ENCODE measurements around the gene TRABD2A. TPM values are rescaled to one million over a fixed set of nuclear protein-coding genes. Genes with fewer than 3 reads are reported as not detected.

Gene TRABD2A
- total RNA-seq, 1 experiment from 2014 or later: 14.8 TPM

DNA sequence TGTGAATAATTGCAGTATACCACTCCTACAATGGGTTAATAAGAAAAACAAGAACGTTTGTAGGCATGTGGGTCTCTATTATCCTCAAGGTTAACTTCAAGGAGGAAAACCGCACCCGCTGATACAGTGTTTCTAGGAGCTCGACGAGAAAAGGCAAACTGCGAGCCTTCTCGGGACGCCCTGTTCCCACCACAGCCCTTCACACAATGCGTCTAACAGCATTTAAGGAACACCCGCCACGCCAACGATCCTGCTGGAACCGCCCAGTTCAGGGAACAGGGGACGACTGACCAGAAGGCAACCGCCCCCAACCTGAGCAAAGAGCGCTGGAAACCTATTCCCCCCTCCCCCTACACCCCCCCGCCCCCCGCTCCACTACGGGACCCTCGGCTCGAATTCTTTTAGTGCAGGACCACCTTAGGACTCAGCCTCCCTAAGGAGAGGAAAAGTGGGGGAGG, 23.9 kb upstream of the TRABD2A start:
- DNase-seq (ENCODE audit: low read depth): peak; percentile 83

DNA sequence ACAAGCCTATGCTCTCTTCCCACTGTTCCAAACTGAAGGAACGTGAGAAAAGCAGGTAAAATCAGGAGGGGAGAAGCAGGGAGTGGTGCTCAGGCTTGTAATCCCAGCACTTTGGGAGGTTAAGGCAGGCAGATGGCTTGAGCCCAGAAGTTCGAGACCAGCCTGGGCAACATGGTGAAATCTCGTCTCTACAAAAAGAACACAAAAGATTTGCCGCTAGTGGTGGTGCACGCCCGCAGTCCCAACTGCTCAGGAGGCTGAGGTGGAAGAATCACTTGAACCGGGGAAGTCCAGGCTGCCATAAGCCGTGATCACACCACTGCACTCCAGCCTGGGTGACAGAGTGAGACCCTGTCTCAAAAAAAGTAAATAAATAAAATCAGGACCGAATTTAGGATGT, 23.3 kb upstream of the TRABD2A start:
- DNase-seq (ENCODE audit: low read depth): no peak

DNA sequence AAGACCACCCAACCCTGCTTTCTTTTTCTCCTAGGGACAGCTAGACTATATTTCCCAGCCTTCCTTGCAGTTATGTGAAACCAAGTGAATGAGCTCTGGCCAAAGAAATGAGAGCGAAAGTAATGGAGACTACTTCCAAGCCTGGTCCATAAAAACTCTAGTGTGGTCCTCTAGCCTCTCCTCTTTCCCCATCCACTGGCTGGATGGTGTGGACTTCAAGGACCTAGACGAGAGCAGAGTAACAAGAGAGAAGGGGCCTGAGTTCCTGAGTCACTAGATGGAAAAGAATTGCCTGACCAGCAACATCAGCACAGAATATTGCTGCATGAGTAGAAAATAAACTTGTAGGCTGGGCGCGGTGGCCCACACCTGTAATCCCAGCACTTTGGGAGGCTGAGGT, 21.6 kb upstream of the TRABD2A start:
- no peak for DNase-seq (ENCODE audit: low read depth)

DNA sequence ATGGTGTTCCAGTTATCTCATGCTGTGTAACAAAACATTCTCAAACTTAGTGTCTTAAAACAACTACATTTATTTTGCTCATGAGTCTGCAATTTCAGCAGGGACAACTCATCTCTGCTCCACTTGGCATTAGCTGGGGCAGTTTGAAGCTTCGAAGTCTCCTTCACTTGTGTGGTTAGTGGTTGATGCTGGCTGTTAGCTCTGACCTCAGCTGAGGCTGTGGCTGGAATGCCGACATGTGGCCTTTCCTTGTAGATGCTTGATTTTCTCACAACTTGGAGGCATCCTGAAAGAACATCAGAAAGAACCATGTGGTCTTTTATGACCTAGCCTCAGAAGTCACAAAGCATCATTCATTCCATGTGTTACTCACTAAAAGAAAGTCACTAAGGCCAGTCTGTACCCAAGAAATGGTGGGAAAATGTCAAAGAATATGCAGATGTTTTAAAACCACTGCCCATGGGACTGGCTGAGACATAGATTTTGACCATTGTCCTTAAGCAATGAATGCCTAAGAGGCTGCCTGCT, 20.8 kb upstream of the TRABD2A start:
- peak; percentile 93 for DNase-seq (ENCODE audit: low read depth)

DNA sequence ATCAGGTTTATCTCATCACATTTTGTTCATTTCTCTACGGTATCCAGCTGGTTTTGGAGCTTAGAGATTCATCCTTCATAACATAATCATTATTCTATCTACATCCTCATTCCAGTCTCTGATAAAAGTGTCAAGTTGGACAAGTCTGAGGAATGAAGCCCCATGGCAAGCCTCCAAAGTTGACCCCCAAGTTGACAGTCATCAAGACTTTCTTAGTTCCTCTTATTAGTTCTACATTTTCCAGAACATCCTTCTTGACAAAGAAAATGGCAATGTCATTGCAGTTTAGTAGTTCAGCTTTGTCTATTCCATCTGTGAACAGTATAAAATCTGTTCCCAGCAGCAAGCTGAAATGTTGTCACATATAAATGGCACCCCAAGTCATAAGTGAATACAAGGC, 20.1 kb upstream of the TRABD2A start:
- DNase-seq (ENCODE audit: low read depth): no peak

DNA sequence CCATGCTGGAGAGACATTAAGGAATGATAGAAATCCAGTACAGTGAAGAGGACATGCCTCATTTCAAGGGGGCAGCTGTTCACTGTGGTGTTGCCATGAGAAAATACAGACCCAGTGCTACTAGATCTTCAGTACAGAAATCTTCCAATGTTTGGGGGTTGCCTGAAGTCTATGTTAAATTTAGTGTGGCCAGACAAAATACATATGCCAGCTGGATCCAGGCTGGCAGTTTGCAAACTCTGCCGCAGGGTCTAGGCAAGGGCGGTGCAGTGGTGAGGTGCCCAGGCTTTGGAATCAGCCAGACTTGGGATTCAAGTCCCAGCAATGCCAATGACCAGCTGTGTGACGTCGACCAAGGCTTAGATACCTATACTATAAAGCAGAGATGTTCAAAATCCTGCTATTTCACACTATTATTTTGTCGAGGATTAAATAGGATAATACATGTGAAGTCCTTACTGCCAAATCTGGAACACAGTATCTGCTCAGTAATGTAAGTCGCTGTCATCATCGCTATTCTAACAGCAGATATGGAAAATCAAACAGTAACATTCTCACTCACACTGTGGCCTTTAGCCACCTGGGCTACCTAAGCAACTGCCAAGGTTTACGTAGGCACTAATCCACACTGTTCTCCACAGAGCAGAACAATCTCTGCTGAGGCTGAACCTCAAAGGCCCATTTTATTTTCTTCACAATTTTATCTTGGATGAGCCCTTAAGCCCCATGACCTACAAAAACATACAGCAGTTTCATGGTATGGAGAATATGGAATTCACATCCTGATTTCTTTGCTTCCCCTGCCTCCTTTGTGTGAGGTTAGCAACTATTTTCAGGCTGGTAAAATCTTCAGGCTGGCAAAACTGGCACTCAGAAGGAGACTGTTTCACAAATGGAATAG, 18.7 kb upstream of the TRABD2A start:
- no peak for DNase-seq (ENCODE audit: low read depth)

DNA sequence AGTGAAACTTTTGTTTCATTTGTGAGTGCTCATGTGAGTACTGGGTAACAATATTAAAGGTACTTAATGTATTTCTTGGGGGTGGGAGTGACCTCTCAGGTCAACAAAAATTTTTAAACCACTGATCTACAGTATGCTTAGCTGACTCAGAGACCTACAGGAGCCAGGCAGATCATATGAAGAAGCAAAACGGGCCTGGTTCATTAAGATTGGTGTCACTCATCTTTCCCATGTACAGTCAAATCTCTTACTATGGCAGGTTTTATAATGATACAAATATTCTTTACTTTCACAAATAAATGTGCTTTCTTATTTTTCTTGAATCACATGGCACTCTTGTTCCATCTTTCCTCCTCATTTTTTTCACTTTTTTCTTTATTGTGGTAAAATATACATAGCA, 16.9 kb upstream of the TRABD2A start:
- peak; percentile 65 for DNase-seq (ENCODE audit: low read depth)

DNA sequence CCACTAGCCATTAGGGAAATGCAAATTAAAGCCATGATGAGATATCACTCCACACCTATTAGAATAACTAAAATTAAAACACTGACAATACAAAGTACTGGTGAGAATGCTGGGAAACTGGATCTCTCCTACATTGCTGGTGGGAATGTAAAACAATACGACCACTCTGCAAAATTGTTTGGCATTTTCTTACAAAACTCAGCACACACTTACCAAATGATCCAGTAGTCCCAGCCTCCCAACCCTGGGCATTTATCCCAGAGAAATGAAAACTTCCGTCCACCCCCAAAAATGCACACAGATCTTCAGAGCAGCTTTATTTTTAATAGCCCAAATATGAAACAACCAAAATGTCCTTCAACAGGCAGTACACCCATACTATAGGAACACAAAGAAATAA, 15.7 kb upstream of the TRABD2A start:
- no peak for DNase-seq (ENCODE audit: low read depth)

DNA sequence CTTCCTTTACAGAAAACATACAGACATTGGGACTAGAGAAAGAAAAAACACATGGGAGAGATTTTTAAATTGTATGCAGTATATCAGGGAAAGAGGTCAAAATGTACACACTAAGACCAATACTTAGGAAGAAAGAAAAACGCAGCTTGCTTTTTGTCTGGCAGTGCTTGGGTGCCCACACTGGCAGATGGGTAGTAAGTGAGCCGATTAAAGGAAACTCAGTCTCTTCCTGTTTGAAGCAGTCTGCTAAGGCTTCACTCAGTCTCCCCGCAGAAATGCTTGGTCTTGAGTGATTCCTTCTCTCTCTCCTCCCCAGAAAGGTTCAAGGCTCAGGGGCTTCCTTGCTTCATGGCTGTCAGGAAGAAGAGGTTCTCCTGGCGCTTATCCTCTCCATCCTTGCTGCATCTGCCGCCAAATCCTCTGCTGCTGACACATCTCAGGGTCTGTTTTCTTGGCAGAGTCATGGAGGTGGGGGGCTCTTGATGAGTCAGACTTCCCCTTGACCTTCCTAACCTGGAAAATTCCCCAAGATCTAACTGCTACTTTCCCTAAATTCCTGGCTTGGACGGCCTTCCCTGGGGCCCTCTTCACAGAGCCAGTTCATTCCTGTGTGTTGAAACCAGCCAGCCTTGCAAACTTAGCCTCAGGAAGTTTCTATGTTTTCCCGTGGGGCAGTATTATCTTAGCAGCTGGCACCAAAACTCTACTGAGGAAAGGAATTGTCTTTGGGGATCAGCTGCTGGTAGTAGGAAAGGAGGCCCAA, 14.1 kb upstream of the TRABD2A start:
- DNase-seq (ENCODE audit: low read depth): peak; percentile 87

DNA sequence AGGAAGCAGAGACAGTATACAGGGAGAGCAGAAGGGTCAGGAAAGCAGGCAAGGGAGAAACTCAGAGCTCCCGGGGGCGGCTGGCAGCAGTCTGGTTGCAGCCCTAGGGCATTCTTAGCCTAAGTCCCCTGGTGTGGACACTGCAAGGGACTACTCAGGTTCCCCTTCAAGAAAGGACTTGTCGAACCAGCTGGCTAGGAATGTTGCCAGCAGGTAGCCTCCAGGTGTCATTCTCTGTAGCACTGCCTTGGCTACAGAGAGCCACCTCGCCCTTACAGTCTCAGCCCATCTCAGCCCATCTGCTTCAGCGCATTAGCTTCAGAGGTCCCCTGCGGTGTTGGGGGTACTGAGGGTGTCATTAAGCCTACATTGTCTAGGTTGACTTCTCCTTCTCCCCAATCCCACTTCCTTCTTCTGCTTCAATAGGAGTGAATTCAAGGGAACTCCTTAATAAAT, 13.3 kb upstream of the TRABD2A start:
- no peak for DNase-seq (ENCODE audit: low read depth)

DNA sequence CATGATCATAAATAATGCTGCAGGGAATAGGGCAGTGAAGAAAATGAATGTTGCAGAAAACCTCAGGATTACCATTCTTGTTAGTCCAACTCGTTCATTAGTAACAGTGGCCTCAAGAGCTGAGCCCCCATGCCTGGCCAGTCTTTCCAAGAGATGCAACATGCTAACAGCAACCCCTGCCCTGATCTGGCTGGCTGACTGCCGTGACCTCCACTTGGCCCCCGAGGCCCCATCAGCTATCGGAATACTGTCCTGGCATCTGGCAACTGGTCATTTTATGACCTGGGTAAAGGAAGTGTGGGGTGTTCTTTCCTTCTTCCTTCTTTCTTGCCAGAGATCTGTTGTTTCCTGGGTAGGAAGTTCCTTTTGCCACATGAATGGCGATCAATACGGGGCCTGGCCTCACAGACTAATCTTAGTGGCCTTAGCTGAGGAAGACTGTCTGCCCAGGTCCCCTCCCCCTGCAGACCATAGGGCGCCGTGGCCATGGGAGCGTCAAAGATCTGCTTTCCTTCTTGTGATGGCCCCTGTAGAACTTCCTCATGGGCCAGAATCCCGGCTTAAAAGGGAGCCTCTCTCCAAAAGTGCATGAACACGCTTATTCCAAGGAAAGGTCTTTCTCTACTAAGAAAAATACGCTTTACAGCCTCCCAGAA, 10.6 kb upstream of the TRABD2A start:
- DNase-seq (ENCODE audit: low read depth): no peak

DNA sequence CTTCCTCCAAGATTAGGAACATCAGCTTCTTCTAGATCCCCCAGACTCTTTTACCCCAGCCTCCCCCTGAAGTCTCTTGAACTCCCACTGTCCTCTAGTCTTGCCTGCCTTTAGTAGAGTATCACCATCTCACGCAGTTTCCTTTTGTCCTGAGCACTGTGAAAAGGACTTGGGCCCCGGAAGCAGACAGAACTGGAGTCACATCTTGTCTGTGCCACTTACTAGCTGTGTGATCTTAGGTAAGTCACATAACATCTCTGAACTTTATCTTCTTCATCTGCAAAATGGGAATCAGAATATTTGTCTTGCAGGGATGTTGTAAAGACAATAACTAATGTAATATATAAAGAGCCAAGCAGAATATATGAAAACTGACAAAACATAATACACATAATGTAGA, 8.4 kb upstream of the TRABD2A start:
- DNase-seq (ENCODE audit: low read depth): no peak

DNA sequence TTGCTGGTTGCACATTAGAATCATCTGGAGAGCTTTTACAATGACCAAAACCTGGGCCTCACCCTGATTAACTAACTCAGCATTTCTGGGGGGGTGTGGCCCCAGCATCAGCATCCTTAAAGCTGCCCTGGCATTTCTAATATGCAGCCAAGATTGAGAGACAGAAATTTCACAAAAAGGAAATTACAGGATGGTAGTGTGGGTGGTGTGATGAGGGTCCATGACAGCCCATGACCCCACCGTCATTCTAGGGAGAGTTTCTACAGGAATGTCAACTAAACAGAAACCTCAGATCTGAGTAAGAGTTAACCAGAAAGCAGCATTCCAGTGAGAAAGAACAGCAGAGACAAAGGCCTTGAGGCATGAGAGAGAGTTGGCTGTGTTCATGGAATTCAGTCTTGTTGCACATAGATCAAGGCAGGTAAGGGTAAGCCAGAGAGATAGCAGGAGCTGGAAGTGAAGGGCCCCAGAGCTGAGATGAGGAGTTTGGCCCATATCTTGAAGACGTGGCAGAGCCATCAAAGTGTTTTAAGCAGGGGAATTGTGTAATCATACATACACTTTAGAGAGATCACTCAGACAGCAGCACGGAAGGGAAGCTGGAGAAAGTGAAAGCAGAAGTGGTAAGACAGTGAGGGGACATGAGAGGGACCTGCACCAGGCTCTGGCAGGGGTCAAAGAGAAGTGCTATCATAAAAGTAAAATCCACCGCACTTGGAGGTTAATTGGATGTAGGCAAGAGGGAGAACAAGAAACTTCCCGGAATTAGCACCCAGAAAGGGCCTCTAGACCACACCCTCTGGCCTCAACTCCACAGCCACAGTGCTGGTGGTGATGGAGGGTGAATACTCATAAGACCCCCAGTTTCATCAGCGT, 7.8 kb upstream of the TRABD2A start:
- DNase-seq (ENCODE audit: low read depth): peak; percentile 55

DNA sequence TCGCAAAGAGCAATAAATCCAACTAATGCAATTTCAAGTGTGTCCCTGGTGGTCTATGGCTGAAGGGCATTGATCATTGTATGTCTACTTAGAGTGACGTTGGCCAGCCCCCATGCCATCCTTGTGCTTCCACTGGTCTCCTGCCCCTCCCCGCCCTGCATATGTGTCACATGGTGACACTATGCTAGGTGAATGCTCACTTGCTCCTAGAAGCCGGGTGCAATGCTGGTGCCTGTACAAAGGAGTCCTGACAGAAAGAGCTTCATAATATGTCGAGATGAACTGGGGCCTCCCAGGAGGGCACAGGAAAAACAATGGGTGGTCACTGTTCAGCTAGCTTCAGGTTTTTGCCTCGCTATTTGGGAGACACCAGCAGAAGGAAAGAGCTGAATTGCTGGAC, 5.9 kb upstream of the TRABD2A start:
- no peak for DNase-seq (ENCODE audit: low read depth)

DNA sequence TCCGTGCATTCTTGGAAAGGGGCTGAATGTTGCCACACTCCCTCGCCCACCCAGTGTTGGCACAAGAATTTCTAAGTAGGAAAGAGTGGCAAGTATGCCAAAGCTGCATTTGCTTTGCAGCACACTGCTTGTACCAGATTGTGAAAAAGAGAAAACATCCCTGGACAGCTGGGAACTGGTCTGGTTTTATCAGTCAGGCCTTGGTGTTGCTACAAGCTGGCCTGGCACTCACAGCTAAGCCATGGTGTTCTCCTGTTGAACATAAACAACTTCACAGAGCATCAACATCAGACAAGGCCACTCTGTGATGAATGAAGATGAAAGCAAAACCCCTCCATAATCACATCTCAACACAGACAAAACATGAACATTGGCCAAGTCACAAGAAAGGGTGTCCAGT, 4.2 kb upstream of the TRABD2A start:
- no peak for DNase-seq (ENCODE audit: low read depth)

DNA sequence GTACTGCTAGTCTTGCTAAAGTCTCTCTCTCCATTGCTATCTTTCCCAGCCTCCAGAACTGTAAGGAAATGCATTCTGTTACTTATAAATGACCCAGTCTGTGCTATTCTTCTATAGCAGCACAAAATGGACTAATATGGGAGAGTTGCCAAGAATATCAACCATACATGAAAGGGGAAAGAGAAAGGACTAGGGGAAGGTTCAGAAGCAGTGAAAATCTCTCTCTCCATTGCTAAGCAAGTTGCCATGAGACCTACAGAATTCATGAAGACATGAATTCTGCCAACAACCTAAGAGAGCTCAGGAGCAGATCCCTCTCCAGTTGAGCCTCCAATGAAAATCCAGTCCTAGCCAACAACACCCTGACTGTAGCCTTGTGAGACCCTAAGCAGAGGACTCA, 3.6 kb upstream of the TRABD2A start:
- no peak for DNase-seq (ENCODE audit: low read depth)

DNA sequence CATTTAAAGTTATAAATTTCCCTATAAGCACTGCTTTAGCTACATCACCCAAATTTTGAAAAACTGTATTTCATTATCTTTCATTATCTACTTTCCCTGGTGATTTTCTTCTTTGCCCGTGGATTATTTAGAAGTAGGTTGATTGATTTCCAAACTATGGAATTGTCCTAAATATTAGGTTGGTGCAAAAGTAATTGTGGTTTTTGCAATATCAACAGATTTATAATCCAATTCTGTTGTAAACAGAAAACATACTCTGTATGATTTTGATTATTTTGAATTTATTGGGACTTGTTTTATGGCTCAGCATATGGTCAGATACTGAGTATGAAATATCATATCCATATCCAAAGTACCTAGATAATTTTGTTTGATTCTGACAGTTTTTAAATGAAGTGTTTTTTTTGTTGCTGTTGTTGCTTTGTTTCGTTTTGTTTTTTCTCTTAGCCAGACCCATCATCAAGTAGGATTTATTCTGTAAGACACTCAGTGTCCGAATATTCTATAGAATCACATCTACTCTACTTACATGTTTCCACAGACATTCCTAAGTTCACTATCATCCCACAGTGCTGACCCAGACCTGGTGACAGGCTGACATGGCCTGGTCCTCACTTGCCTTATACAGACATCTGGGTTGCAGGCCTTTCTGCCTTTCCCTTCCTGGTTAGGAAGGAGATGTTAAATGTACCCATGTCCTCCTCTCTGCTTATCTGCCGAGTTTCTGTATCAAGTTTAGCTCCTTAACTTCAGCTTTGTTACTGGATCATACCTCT, 2.1 kb upstream of the TRABD2A start:
- DNase-seq (ENCODE audit: low read depth): no peak

DNA sequence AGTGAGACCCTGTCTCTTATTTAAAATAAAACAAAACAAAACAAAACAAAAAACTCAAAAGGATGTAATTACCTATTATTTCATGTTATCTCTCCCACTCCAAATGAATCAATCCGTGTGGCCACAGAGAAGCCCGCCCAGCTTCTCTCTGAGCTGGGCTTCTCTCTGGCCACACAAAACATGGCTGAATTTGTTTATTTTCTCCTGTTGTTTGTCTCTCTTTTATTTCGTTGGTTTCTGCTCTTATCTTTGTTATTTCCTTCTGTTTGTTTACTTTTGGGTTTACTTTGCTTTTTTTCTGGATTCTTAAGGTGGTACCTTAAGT, 1.5 kb upstream of the TRABD2A start:
- DNase-seq (ENCODE audit: low read depth): no peak

DNA sequence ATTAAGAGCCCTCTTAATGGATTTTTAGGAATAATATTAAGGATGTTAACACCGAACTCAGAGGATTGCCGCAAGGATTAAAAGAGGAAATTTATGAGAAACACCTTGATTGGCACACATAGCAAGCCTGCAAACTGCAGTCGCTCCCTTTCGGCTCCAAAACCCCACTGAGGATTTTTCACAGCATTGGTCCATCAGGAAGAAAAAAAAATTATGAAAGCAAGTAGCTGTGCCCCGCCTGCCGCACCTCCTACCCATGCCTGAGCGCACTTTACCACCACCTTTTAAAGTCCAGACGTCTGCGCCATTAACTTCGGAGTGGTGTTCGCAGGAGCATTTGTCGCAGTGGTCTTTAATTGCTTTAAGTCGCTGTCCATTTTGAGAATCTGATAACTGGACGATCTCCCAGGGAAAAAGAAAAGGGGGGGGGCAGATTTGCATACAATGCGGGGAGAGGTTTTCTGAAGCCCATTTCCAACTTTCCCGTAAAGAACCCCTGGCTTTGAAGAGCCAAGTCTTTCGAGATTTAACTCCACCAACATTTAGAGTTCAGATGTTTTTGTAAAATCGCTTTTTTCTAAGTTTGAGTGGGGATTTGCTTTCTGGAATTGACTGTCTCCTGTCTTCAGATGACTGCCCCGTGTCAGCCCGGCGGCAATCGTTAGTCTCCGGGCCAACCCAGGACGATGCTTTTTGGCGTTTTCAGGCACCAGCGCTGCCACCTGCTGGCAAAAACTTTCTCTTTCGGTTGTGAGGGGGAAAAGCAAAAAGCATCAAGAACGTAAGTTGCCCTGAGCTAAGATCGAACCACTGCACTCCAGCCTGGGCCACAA, 913 bp upstream of the TRABD2A start:
- DNase-seq (ENCODE audit: low read depth): peak; percentile 84

DNA sequence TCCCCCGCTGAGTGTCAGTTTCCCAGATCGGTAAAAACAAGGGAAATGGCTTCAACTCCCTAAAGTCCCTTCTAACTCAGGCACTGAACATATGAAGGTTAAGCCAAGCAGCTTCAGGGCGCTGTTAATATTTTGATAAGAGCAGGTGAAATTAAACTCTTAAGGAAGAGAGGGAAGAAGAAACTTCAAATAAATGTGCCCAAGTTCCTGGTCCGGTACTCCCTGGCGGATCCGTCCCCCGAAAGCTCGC, 564 bp downstream of the TRABD2A start:
- no peak for DNase-seq (ENCODE audit: low read depth)

Measured in LHCN-M2 (cell line).